ENCODE results near the gene ROR1.

The ROR1 gene

DNA sequence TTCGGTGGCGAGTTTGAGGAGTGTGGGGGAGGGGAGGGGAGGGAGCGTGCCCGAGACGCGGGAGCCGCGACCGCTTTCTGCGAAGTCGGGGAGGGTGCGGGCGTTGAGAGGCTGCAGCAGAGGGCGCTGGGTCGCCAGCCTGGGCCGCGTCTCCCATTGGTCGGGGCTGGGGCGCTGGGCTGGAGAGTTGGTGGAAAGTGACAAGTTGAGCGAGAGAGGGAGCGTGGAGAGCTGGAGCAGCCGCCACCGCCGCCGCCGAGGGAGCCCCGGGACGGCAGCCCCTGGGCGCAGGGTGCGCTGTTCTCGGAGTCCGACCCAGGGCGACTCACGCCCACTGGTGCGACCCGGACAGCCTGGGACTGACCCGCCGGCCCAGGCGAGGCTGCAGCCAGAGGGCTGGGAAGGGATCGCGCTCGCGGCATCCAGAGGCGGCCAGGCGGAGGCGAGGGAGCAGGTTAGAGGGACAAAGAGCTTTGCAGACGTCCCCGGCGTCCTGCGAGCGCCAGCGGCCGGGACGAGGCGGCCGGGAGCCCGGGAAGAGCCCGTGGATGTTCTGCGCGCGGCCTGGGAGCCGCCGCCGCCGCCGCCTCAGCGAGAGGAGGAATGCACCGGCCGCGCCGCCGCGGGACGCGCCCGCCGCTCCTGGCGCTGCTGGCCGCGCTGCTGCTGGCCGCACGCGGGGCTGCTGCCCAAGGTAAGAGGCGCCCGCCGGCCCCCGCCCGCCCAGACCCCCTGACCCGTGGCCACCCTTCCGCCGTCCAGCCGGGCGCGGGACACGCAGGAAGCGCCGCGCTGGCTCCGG, at the start of gene ROR1:
TSS of gene ROR1 (plus strand) at position 203 of the 802 bp plus-strand sequence.
- peak; percentile 43 to 50 for DNase-seq (ENCODE audit: low read depth in 2 of 2)

DNA sequence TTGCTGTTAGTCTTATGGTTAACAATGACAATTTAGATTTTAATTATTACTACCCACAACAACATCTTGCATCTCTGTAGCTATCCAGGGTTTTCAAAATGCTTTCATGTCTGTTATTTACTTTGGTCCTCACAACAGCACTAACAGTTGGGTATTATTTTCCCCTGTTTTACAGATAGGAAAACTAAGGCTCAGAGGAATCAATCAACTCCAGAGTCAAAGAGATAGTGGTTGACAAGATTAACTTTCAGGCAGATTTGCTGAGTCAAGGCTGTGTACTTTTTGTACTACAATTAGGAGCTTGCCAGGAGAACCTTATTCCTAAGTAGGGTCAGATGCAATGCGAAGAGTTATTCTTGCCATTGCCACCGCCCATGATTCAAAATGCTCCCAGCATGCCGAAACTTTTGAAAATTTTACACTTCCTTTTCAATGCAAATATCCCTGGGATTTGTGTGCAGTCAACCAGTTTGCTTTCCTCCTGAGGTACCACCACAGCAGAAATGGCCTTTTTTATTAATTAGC, 49.4 kb upstream of the ROR1 start:
- DNase-seq (ENCODE audit: low read depth in 2 of 2) = no peak

DNA sequence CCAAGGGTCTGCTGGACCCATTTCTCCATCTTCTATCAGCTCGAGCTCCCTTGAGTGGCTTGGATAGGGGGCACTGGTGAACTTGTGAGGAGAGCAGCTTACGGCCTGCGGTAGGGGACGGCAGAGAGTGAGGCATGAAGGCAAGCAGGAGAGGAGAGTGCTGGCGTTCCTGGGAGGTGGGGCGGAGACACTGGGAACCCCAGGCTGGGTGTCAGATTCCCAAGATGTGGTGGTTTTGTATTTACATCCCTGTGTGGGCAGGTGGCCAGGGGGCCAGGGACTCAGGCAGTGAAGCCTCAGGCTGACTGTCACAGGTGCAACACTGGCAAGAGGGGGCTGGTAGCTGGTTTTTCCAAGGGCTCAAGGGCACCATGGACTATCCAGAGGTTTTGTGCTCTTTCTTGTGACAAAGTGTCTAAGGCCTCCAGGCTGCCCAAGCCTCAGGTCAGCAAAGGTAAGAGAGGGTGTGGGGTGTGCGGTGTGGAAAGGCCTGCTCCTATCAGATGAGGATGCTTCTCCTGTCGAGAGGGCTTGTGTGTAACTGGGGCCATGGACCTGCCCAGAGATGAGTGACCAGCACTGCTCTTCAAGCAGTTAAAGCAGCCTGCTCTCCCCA, 45.1 kb upstream of the ROR1 start:
- DNase-seq (ENCODE audit: low read depth in 2 of 2) = no peak

DNA sequence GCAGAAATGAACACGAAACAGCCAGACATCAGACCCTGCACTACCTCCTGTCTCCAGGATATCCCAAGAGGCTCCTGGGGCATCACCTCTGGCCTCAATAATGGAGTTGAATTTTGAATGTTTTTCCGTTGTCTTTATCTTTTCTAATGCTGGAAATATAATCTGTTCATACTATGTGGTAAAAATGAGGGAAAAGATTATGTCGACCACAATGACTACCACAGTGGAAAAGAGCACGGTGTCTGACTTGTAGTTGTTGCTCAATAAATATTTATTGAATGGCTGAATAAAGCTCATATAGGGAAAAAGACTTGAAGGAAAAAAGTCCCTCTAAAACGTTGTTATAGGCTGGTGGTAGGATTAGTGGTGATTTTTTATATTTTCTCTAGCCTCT, 44.6 kb upstream of the ROR1 start:
- no peak for DNase-seq (ENCODE audit: low read depth in 2 of 2)

DNA sequence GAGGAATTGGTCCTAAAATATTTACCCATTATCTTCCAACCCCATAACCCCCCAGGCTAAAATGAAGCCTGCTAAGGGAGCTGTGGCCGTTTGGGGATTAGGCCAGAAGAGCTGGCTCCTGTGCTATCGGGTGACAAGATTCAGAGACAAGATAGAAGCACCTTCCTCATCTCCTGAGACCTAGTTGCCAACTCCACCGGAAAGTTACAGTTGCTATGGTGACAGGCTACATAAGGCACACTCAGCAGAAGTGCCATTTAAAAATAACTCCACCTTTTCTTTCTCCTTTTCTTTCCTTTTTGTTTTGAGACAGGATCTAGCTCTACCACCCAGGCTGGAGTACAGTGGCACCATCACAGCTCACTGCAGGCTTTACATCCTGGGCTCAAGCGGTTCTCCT, 43.6 kb upstream of the ROR1 start:
- DNase-seq (ENCODE audit: low read depth in 2 of 2) = no peak

DNA sequence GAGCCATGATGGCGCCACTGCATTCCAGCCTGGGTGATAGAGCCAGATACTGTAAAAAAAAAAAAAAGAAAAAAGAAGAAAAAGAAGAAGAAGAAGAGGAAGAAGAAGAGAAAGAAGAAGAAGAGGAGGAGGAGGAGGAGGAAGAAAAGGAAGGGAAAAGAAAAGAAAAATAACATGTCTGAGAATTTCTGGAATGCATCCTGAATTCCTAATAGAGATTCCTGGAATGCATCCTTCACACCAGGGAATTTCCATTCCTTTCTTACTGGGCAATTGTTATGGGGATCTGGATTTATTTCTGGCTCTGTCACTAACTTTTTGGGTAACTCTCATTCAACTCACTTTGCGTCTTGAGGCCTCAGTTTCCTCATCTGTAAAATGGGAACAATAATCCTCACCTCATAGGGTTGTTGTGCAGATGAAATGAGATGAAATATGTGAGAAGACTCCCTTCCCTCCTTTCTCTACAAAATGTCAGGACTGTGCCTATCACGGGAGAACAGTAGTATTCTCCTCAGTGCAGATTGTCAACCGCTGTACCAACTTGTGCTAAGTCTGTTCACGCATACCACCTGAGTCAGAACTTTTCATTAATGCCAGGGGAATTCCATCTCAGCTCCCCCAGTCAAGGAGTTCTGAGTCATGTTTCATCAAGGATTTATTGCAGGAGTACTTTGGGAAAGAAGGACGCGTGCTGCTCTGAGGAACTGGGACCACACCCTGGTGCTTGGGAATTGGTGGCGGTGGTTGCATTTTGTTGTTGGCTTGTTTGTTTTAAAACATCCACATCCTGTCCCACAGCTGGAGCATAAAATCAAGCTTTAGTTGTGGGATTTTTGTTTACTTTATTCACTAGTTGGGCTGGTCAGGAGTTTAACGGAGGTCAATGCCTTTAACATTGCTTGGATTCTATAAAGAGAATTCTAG, 42.4 kb upstream of the ROR1 start:
- DNase-seq (ENCODE audit: low read depth in 2 of 2) = no peak

DNA sequence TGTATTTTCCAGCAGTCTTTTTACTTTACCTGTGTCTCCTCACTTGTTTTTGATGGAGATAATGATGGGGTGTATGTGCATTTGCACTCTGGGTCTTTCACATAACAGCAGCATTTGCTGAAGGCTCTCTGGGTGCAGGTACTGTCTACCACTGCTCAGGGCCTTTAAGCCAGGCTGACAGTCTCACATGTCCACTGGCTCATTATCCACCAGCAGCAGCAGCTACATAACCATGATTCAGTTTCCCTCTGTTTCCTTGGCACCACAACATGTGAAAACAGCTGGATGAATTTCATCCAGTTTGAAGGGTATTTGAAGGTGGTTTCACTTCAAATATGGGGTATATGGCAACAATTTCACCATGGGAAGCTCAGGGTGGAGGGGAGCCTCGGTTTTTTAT, 41.2 kb upstream of the ROR1 start:
- no peak for DNase-seq (ENCODE audit: low read depth in 2 of 2)

DNA sequence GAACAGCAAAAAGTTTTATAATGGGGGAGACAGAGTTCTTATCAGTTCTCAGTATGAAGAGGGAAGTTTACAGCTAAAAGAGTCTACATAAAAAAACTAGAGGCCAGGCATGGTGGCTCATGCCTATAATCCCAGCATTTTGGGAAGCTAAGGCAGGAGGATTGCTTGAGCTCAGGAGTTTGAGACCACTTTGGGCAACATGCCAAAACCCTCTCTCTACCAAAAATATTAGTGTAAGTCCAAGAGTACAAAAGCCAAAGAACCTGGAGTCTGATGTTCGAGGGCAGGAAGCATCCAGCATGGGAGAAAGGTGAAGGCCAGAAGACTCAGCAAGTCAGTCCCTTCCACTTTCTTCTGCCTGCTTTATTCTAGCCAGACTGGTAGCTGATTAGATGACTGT, 35.0 kb upstream of the ROR1 start:
- no peak for DNase-seq (ENCODE audit: low read depth in 2 of 2)

DNA sequence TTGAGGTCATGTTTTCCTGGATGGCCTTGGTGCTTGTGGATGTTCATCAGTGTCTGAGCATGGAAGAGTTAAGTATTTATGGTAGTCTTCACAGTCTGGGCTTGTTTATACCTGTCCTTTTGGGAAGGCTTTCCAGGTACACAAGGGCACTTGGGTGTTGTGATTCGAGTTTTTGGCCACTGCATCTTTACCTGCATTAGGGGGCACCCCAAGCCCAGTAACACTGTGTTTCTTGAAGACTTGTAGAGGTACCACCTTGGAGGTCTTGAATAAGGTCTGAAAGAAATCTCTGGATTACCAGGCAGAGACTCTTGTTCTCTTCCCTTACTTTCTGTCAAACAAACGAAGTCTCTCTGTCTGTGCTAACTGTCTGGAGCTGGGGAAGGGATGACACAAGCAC, 34.4 kb upstream of the ROR1 start:
- no peak for DNase-seq (ENCODE audit: low read depth in 2 of 2)

DNA sequence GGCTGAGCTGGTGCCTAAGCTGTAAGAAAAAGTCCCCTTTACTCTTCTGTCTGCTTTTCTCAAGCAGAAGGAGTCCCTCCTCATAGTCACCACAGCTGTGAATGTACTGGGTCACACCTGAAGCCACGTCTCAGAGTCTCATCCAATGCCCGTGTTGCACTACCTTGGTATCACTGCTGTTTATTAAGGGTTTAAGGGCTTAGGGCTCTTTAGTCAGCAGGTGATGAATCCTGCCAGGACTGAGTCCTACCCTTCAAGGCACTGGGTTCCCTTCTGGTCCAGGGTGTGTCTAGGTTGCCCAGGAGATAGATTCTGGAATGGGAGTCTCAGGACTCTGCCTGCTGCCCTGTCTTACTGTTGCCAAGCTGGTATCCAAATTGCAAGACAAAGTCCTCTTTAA, 33.4 kb upstream of the ROR1 start:
- no peak for DNase-seq (ENCODE audit: low read depth in 2 of 2)

DNA sequence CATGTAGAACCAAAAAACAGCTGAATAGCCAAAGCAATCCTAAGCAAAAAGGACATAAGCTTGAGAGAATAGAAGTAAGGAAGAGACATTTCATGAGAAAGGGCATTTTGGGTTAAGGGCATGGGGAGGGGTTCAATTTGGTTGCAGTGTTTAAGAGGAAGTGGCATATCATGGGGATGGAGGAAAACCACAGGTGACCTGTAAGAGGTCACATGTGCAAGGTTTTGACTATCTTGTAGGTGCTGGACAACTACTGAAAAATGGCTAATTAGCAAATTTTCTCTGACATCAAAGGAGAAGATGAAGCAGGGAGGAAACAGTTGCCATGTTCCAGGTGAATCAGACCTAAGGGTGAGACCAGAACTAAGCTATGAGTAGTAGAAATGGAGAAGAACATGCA, 31.3 kb upstream of the ROR1 start:
- no peak for DNase-seq (ENCODE audit: low read depth in 2 of 2)

DNA sequence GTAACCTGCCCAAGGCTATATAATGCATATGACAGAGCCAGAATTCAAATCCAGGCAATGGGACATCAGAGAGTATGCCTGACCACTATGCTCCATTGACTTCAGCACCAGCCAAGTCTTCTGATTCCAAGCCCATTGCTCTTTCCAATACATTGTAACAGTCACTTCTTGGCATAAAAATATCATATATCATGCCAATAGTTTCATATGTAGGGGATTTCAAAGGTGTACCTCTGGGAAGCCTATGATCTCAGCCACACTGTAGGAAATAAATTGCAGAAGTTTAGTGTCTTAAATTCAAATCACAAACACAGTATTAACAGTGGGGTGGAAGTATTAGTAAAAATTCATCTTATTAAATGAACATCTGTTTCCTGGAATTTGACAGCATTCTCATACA, 30.0 kb upstream of the ROR1 start:
- DNase-seq (ENCODE audit: low read depth in 2 of 2) = no peak

DNA sequence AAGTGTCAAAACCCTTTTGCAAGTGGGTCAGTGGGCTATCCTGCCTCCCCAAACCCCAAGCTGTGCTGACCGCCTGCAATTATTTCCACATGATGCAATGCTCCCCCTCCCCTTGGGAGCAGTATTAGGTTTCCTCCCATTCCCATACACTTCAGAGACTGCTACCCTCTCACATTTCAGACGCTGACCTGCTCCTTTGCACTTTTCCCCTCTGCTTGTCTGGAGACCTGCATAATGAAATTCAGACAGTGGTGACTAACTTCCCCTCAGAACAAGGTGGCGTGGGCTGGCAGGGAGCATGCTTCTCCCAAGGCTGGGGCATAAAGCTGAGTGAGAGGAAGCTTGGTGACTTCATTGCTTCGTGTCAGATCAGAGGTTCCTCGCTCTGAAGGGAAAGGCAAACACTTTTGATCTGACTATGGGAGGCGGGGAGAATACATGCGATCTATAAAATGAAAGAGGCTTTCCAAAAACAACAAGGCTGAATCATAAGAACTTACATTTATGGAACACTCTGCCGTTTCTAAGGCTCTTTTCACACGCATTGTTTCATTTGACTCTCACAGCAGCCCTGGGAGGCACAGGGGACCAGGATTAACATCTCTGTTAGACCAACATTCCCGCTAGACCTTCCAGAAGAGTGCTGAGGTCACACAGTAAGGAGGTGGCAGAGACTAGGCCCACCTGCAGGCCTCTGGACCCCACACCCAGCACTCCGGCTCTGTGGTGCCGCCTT, 27.5 kb upstream of the ROR1 start:
- DNase-seq (ENCODE audit: low read depth in 2 of 2) = peak in 1 of 2 donors; percentile 1

DNA sequence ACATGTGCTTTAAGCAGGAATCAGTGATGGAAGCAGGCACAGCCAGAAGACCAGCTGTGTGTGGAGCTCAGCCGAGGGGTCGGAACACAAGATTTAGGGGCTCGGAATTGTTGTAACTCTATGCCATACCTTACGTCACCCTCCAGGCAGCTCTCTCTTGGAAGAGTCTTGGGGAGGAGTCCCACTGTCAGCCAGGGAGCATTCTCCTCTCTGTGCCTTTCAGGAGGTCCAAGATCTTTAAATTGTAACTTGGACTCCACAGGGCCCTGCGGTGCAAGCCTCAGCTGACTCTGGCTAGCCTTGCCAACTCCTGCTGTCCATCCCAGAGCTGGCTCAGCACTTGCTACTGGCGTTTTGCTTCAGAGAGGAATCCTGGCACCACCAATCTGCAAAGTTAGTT, 26.4 kb upstream of the ROR1 start:
- no peak for DNase-seq (ENCODE audit: low read depth in 2 of 2)

DNA sequence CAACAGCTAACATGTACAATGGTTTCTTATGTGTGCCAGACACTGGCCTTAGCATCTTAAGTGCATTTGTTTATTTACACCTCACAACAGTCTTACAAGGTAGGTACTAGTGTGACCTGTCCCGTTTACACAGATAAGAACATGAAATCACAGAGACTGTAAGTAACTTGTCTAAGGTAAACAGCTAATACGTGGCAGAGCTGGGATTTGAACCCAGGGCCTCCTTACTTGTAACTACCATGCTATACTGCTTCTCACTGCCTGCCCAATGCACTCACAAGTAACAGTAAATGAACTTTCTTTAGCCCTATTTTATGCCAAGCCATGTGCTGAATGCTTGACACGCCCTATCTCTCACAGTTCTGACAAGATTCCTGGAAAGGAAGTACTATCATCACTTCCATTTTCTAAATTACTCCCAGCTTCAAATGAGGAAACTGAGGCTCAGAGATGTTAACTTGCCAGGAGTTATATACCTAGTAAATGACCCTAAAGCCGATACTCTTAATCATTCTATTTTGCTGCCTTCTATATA, 25.7 kb upstream of the ROR1 start:
- no peak for DNase-seq (ENCODE audit: low read depth in 2 of 2)

DNA sequence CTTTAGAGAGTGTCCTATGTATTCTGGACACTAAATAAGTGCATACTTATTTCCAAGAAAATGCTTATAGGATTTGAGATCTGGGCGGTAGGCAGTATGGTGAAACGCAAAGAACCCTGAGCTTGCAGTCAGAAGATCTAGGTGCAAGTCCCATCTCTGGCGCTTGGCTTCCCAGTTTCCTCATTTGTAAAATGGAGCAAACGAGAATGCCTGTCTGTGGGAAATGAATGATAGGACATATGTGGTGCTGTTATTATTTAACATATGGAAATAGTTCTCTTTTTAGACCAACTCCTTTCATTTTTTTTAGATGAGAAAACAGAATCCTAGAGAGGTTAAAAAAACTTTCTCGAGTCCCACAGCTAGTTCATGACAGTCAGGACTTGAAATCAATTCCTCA, 25.2 kb upstream of the ROR1 start:
- DNase-seq (ENCODE audit: low read depth in 2 of 2) = no peak

DNA sequence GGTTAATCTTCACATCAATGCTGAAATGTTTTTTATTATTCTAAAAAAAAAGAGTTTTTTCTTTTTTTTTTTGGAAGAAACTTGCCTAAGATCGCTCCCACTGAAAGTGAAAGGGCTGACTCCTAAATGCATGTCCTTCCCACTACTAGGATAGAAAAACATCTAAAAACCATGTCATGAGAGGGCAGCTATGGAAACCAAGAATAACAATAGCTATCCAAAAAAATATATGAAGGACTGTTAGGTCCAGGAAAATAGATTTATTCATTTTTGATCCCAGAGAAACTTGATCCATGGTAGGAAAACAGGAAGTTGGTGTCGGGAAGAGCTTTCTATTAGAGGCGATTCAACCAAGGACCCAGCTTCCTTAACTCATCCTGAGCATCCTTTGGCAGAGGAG, 23.1 kb upstream of the ROR1 start:
- DNase-seq (ENCODE audit: low read depth in 2 of 2) = no peak

DNA sequence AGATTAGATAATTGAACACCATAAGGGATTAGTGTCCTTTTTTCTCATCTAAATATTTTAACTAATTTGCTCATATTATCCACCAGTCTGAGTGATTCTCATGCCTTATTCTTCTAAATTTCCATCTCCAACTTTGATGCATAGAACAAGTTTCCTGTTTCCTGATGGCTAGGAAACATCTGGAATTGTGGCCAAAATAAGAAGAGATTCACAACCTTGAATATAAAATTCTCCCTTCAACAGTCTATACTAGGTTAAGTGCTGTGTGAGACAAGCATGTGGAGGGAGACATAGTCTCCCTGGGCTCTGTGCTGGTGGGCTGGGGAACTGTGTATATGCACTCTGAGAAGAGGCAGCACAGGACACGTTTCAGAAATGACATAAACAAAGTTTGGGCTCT, 21.6 kb upstream of the ROR1 start:
- DNase-seq (ENCODE audit: low read depth in 2 of 2) = no peak

DNA sequence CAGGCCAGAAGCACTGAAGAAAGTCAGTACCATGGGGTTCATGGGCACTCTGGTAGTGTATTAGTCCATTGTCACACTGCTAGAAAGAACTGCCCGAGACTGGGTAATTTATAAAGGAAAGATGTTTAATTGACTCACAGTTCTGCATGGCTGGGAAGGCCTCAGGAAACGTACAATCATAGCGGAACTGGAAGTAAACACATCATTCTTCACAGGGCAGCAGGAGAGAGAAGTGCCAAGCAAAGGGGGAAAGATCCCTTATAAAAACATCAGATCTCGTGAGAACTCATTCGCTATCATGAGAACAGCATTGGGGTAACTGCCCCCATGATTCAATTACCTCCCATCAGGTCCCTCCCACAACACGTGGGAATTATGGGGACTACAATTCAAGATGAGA, 20.2 kb upstream of the ROR1 start:
- no peak for DNase-seq (ENCODE audit: low read depth in 2 of 2)

DNA sequence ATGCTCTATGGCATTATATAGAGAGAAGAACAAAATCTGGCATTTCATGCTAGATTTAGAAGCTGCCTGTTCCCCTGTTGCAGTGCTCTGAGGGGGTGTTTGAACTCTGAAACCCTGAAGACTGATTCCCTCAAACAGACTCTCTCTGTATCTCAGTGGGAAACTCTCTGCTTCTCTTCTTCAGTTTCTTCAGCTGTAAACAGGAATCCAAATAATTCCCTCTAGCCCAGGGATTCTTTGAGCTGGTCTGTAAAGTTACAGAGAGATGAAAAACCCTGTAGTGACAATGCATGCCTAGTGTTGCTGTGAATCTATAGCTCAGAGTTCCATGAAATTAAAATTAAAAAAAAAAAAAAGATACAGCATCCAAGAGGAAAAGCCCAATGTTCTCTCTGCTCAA, 17.0 kb upstream of the ROR1 start:
- no peak for DNase-seq (ENCODE audit: low read depth in 2 of 2)

DNA sequence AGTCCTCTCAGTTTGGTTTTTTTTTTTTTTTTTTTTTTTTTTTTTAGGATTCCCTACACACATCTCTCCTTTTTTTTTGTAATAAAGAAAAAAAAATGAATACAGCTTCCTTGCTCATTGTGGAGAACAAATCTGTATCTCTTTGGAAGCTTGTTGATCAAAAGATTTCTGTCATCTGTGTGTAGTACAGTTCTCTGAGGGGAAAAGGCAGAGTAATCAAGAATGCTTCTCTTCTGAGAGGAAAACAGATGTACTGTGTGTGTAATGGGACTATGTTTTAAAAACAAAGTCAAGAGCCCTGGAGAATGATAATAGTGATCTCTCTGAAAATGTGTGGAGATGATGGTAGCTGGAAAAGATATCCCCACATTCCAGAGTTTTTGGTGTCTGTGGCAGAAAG, 16.5 kb upstream of the ROR1 start:
- no peak for DNase-seq (ENCODE audit: low read depth in 2 of 2)
